Cardiac muscle cell (in vitro differentiated cells and primary cell): ENCODE data around the gene SNRPB. TPM values are rescaled to one million over a fixed set of nuclear protein-coding genes. Genes with fewer than 3 reads are reported as not detected.

Experiments used
- DNase-seq, 2 donors: peaks; one replicate each; pipeline versions ENCODE4 v3.0.0 to v3.0.0-alpha.2; 2010 to 2017; ENCODE audit warnings: low read depth in 1 of 2, low spot score in 1 of 2
- H3K27ac ChIP-seq: fragments of 200-600 bp; sonication (generic); 2 replicates; pipeline ENCODE4 v1.5.1; 2016
- H3K27me3 ChIP-seq: fragments of 200-600 bp; sonication (generic); 2 replicates; pipeline ENCODE4 v1.6.0; 2016; ENCODE audit warnings: control low read depth
- H3K36me3 ChIP-seq: fragments of 200-600 bp; sonication (generic); 2 replicates; pipeline ENCODE4 v1.5.1; 2016; ENCODE audit warnings: control low read depth
- H3K4me1 ChIP-seq: fragments of 200-600 bp; sonication (generic); 2 replicates; pipeline ENCODE4 v1.8.1; 2017; ENCODE audit warnings: low read depth, mild to moderate bottlenecking, mixed run types
- H3K4me3 ChIP-seq: fragments of 200-600 bp; sonication (generic); 2 replicates; pipeline ENCODE4 v1.5.1; 2016; ENCODE audit warnings: mild to moderate bottlenecking
- H3K9me3 ChIP-seq: fragments of 200-600 bp; sonication (generic); 2 replicates; pipeline ENCODE4 v1.5.1; 2017; ENCODE audit warnings: low read depth, mild to moderate bottlenecking, control low read depth
- polyA plus RNA-seq: library from polyadenylated mRNA; unstranded; fragments of >200 nt; fragmentation: Nextera tagmentation; extraction: Ambion mirVana; gene quantifications from 2 replicates; pipeline ENCODE4 v1.2.1, GENCODE V29; 2016
- total RNA-seq: library from RNA; depleted of rRNA; stranded (reverse); fragments of >200 nt; gene quantifications from 2 replicates; pipeline ENCODE4 v1.2.3, GENCODE V29; 2016
- TF ChIP-seq, protein P1 (sequence below): IDR thresholded peaks from 2 replicates; pipeline ENCODE4 v1.5.1; 2012; ENCODE audit warnings: low read depth, mild to moderate bottlenecking, low read length

SNRPB gene
- total and polyA plus RNA-seq, 2 experiments from 2014 or later, result 187 to 251 TPM

DNA sequence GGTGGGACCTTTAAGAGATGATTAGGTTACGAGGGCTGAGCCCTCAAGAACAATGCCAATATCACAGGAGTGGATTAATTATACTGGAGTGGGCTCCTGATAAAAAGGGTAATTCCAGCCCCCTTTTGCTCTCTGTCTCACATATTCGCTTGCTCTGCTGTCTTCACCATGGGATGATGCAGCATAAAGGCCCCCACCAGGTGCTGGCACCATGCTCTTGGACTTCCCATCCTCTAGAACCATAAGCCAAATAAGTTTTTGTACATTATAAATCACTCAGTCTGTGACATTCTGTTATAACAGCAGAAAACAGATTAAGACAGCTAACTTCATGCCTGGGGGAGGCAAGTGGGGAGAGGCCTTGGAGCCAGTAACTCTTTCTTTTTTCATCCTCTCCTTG, 9.8 kb upstream of the SNRPB start:
- H3K9me3 ChIP-seq, result no peaks in the 10 kb centered on the region
- peaks cover 16% of the 10 kb centered on the region for H3K36me3 ChIP-seq
- no peak overlapping the region for H3K4me3 ChIP-seq
- no peak for DNase-seq
- H3K27ac ChIP-seq, result no peak overlapping the region
- TF ChIP-seq, protein P1, sequence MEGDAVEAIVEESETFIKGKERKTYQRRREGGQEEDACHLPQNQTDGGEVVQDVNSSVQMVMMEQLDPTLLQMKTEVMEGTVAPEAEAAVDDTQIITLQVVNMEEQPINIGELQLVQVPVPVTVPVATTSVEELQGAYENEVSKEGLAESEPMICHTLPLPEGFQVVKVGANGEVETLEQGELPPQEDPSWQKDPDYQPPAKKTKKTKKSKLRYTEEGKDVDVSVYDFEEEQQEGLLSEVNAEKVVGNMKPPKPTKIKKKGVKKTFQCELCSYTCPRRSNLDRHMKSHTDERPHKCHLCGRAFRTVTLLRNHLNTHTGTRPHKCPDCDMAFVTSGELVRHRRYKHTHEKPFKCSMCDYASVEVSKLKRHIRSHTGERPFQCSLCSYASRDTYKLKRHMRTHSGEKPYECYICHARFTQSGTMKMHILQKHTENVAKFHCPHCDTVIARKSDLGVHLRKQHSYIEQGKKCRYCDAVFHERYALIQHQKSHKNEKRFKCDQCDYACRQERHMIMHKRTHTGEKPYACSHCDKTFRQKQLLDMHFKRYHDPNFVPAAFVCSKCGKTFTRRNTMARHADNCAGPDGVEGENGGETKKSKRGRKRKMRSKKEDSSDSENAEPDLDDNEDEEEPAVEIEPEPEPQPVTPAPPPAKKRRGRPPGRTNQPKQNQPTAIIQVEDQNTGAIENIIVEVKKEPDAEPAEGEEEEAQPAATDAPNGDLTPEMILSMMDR, result no peak
- H3K4me1 ChIP-seq, result no peaks in the 10 kb centered on the region
- H3K27me3 ChIP-seq, result no peaks in the 10 kb centered on the region

DNA sequence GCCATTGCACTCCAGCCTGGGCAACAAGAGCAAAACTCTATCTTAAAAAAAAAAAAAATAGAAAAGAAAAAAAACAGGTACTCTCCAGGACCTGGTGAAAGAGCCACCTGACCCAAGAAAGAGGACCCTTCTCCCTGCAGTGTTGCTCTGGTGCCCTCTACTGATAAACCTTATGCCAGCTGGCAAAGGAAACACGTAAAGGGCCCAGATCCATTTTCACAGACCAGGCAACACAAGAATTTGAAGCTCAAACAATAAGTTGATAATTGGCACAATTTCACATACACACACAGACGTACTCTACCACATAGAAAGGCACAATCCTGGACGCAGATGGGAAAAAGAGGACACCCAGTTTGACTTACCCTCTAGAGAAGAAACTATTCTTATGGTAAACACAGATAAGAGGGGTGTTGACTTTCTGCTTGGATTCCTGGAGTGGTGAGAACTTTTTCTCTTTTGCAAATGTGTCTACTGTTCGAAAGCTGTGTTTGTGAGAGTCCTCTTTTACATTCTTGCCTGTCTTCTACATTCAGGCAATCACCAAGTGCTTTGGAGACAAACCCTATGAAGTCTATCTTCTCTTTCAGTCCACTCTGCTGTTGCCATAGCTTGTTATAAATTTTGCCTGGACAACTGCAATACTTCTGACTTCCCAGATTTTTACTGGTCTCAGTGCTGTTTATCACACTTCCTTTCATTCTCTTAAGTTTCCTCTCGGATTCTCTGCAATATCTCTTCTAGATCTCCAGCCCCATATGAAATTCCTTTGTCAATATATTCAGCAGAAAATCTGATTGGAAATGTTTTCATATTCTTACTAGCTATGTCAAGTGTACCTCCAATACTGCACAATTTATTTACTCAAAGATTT, 6.4 kb upstream of the SNRPB start:
- H3K9me3 ChIP-seq, result no peaks in the 10 kb centered on the region
- no peaks in the 10 kb centered on the region for H3K27me3 ChIP-seq
- TF ChIP-seq, protein P1, result no peak
- no peak overlapping the region for H3K27ac ChIP-seq
- no peak for DNase-seq
- H3K4me1 ChIP-seq, result no peaks in the 10 kb centered on the region
- H3K4me3 ChIP-seq, result no peak overlapping the region
- peaks cover 5% of the 10 kb centered on the region for H3K36me3 ChIP-seq

DNA sequence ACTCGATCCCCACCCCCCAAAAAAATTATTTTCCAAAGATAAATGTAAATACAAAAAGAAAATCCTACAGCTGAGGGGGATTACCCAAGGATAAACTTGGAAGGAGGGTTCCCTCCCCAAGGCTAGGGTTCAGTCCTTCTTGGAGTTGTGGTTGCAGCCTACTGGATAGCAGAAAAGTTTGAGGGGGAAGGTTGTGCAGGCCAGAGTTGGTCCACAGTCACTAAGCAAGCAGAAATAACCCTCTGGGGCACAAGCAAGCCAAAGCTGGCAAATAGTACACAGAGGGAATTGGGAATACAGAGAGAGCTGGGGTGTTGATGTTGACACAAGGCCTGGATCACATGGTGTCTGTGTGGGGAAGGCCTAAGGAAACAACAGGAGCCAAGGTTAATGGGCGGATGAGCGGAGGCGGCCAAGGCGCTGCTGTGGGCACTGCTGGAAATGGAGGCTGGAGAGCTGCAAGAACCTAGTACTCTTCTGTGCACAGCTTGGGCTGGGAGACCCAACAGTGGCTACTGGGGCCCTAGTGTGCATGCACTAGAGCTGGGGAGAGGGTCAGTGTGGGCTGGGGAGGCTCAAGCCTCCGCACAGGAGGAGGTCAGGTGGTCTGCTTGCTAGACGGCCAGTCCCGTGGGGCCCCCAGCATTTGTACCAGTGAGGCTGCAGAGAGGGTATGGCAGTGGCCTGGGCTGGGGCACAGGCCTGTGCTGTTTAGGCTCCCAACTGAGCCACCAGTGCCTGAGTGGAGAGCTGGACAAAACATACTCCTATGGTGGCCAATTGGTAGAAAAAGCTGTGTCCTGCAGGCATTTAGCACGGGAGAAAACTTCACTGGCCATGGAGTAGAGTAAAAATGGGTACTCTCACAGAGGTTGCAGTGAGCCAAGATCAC, 5.5 kb upstream of the SNRPB start:
- Histone ChIP-seq H3K9me3 (no peaks in the 10 kb centered on the region), H3K27ac (no peak overlapping the region), H3K27me3 (no peaks in the 10 kb centered on the region), H3K4me1 (no peaks in the 10 kb centered on the region), H3K4me3 (no peak overlapping the region), H3K36me3 (no peaks in the 10 kb centered on the region)
- TF ChIP-seq, protein P1, result no peak
- DNase-seq, result no peak

DNA sequence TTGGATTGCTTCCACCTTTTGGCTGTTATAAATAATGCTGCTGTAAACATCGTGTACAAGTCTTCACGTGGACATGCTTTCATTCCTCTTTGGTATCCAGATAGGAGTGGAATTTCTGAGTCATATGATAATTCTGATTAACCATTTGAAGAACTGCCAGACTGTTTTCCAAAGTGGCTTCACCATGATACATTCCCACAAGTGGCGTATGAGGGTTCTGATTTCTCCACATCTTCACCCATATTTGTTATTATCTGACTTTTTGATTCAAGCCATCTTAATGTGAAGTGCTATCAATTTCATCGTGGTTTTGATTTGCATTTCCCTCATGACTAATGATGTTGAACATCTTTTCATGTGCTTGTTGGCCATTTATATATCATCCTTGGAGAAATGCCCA, 2.9 kb upstream of the SNRPB start:
- H3K27me3 ChIP-seq, result no peaks in the 10 kb centered on the region
- H3K27ac ChIP-seq, result no peak overlapping the region
- no peaks in the 10 kb centered on the region for H3K36me3 ChIP-seq
- no peak overlapping the region for H3K4me3 ChIP-seq
- TF ChIP-seq, protein P1, result no peak
- peaks cover 6% of the 10 kb centered on the region for H3K4me1 ChIP-seq
- peak in 1 of 2 donors; percentile 88 for DNase-seq
- H3K9me3 ChIP-seq, result no peaks in the 10 kb centered on the region

DNA sequence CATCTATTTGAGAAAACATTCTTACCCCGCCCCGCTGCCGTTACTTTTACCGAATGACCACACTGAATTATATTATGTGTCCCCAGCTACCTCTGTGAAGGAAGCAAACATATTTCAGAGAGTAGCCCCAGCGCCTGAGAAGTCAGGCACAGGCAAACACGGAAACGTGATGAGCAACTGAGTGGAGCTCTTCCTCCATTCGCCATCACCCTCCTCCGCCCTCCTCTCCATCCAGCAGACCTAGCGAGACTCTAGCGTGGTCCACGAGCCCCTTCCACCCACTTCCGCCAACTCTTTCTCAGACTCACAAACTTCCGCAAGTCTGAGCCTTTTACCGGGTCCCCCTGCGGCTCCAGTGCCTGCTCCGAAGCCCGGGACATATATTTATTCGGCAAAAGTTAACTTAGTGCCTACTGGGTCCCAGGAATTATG, 582 bp downstream of the SNRPB start:
- Histone ChIP-seq H3K9me3 (no peaks in the 10 kb centered on the region), H3K27ac (peak overlapping the region; percentile 95), H3K4me1 (peaks cover 6% of the 10 kb centered on the region), H3K27me3 (no peaks in the 10 kb centered on the region), H3K4me3 (peak overlapping the region; percentile 72), H3K36me3 (peaks cover 24% of the 10 kb centered on the region)
- TF ChIP-seq, protein P1, result no peak
- DNase-seq, result peak; percentile 56 to 62
